ENCODE results near the gene RAP1GAP. TPM values are rescaled to one million over a fixed set of nuclear protein-coding genes. Genes with fewer than 3 reads are reported as not detected.

RAP1GAP gene
- total and polyA plus RNA-seq, 4 donors = 8.6 to 23.1 (median 11.3) TPM

DNA sequence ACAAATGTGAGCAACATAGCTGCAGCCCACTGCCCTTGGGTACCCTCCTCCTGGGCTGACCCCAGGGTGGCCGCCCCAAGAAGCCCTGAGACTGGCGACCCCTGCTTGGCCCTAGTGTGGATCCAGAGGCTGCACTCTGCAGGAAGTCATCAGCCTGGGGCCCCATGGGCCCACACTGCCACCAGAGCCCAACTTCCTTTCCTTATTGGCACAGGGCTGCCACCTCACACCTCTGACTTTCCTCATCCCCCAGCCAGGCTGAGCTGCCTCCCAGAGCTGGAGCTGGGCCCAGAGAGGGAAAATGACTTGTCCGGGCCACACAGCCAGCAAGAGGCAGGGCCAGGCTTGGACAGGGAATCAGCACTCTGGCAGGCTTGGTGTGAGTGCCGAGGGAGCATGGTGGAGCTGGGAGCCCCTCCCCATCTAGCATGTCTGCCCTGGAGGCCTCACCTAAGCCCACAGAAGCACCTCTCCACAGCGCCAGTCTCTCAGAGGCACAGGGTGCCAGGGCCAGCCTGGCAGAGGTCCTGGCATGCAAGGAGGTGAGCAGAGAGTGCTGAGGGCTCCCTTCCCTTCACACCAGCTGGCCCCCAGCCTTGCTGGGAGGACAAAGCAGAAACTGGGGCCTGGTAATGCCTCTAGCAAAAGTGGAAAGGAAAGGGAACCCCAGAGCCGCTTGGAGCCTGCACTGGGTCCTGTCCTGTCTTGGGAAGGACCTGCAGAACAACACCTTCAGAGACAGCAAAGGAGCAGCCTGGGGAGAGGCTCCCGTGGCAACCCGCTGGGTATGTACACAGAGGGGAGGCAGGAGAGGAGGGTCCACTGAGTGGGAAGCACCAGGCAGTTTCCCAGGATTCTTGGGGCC is 3.2 kb downstream of the RAP1GAP start:
- Histone ChIP-seq H3K4me1 (ENCODE audit: control insufficient read depth in 4 of 4, insufficient read depth in 4 of 4, low read length in 3 of 4) (peaks cover 8 to 25% (median 20%) of the 10 kb centered on the region in 4 donors), H3K27ac (ENCODE audit: low read depth in 1 of 2, low read length in 2 of 2) (no peak overlapping the region), H3K36me3 (ENCODE audit: control insufficient read depth in 4 of 4, insufficient read depth in 3 of 4, low read depth in 1 of 4, low read length in 3 of 4) (no peaks in the 10 kb centered on the region), H3K27me3 (ENCODE audit: control insufficient read depth in 4 of 4, insufficient read depth in 4 of 4, low read length in 3 of 4) (no peaks in the 10 kb centered on the region), H3K4me3 (ENCODE audit: low read depth in 1 of 3, low read length in 3 of 3) (no peak overlapping the region), H3K9ac (ENCODE audit: low read depth in 1 of 2, low read length in 2 of 2) (no peak overlapping the region), H3K9me3 (ENCODE audit: control insufficient read depth in 4 of 4, low read length in 3 of 4) (no peaks in the 10 kb centered on the region)
- TF ChIP-seq RXRA (IDR thresholded peaks at IDR 0.05) = no peak
- no peak for TF ChIP-seq EGR1 (IDR thresholded peaks at IDR 0.05; ENCODE audit: low read depth in 2 of 2)
- TF ChIP-seq FOXA1 (IDR thresholded peaks at IDR 0.05) = no peak
- no peak for TF ChIP-seq MAX (IDR thresholded peaks at IDR 0.05)
- no peak for TF ChIP-seq FOXA2 (IDR thresholded peaks at IDR 0.05)
- TF ChIP-seq CTCF (IDR thresholded peaks at IDR 0.05; ENCODE audit: low read depth, low read length, missing input control) = no peak
- TF ChIP-seq SP1 (IDR thresholded peaks at IDR 0.05) = no peak
- TF ChIP-seq YY1 (IDR thresholded peaks at IDR 0.05) = no peak
- TF ChIP-seq HNF4G (IDR thresholded peaks at IDR 0.05) = no peak
- TF ChIP-seq TAF1 (conservative IDR thresholded peaks at IDR 0.05) = no peak
- TF ChIP-seq RAD21 (IDR thresholded peaks at IDR 0.05) = no peak
- no peak for TF ChIP-seq GABPA (IDR thresholded peaks at IDR 0.05 in 1 of 2, conservative IDR thresholded peaks at IDR 0.05 in 1 of 2)
- no peak for TF ChIP-seq HNF4A (conservative IDR thresholded peaks at IDR 0.05)
- TF ChIP-seq JUND (IDR thresholded peaks at IDR 0.05) = no peak
- no peak for TF ChIP-seq REST (IDR thresholded peaks at IDR 0.05)
- no peak for DNase-seq (ENCODE audit: low spot score)
- 85% methylated on average over 8 of the region's 8 CpGs for WGBS

GRCh38 chr1:21664806-21665588 is 4.2 kb downstream of the RAP1GAP start:
- Histone ChIP-seq H3K27ac (ENCODE audit: low read depth in 1 of 2, low read length in 2 of 2) (no peak overlapping the region), H3K27me3 (ENCODE audit: control insufficient read depth in 4 of 4, insufficient read depth in 4 of 4, low read length in 3 of 4) (no peaks in the 10 kb centered on the region), H3K36me3 (ENCODE audit: control insufficient read depth in 4 of 4, insufficient read depth in 3 of 4, low read depth in 1 of 4, low read length in 3 of 4) (no peaks in the 10 kb centered on the region), H3K9me3 (ENCODE audit: control insufficient read depth in 4 of 4, low read length in 3 of 4) (no peaks in the 10 kb centered on the region), H3K4me3 (ENCODE audit: low read depth in 1 of 3, low read length in 3 of 3) (no peak overlapping the region), H3K4me1 (ENCODE audit: control insufficient read depth in 4 of 4, insufficient read depth in 4 of 4, low read length in 3 of 4) (peaks cover 8 to 20% (median 16%) of the 10 kb centered on the region in 4 donors), H3K9ac (ENCODE audit: low read depth in 1 of 2, low read length in 2 of 2) (no peak overlapping the region)
- no peak for TF ChIP-seq FOXA2 (IDR thresholded peaks at IDR 0.05)
- TF ChIP-seq JUND (IDR thresholded peaks at IDR 0.05) = no peak
- TF ChIP-seq YY1 (IDR thresholded peaks at IDR 0.05) = no peak
- TF ChIP-seq RAD21 (IDR thresholded peaks at IDR 0.05) = no peak
- no peak for TF ChIP-seq FOXA1 (IDR thresholded peaks at IDR 0.05)
- no peak for TF ChIP-seq HNF4G (IDR thresholded peaks at IDR 0.05)
- TF ChIP-seq EGR1 (IDR thresholded peaks at IDR 0.05; ENCODE audit: low read depth in 2 of 2) = no peak
- no peak for TF ChIP-seq TAF1 (conservative IDR thresholded peaks at IDR 0.05)
- TF ChIP-seq, protein P1, sequence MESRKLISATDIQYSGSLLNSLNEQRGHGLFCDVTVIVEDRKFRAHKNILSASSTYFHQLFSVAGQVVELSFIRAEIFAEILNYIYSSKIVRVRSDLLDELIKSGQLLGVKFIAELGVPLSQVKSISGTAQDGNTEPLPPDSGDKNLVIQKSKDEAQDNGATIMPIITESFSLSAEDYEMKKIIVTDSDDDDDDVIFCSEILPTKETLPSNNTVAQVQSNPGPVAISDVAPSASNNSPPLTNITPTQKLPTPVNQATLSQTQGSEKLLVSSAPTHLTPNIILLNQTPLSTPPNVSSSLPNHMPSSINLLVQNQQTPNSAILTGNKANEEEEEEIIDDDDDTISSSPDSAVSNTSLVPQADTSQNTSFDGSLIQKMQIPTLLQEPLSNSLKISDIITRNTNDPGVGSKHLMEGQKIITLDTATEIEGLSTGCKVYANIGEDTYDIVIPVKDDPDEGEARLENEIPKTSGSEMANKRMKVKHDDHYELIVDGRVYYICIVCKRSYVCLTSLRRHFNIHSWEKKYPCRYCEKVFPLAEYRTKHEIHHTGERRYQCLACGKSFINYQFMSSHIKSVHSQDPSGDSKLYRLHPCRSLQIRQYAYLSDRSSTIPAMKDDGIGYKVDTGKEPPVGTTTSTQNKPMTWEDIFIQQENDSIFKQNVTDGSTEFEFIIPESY (IDR thresholded peaks at IDR 0.05) = no peak
- TF ChIP-seq MAX (IDR thresholded peaks at IDR 0.05) = no peak
- no peak for TF ChIP-seq HNF4A (conservative IDR thresholded peaks at IDR 0.05)
- TF ChIP-seq GABPA (IDR thresholded peaks at IDR 0.05 in 1 of 2, conservative IDR thresholded peaks at IDR 0.05 in 1 of 2) = no peak
- no peak for TF ChIP-seq CTCF (IDR thresholded peaks at IDR 0.05; ENCODE audit: low read depth, low read length, missing input control)
- DNase-seq (ENCODE audit: low spot score) = no peak
- WGBS = 84% methylated on average over 10 of the region's 10 CpGs

Measured in liver (tissue), 9 donors.